Body of pancreas (tissue), 4 donors: ENCODE measurements around the gene KIR2DL4.

ENCODE experiments used
- POLR2A ChIP-seq, 3 donors: fragments of 450-650 bp; IDR thresholded peaks; one replicate each; pipeline ENCODE4 v1.6.1; 2016; ENCODE audit warnings: antibody characterized with exemption in 3 of 3, mild to moderate bottlenecking in 2 of 3
- TF ChIP-seq, protein P1 (sequence below), 7 experiments: fragments of 450-650 bp in 4 of 7; fragments of 200-600 bp in 3 of 7; sonication (generic) in 3 of 7; IDR thresholded peaks; one replicate each; pipeline ENCODE4 v1.5.1; 2016 to 2019; ENCODE audit warnings: antibody characterized with exemption in 7 of 7

DNA sequence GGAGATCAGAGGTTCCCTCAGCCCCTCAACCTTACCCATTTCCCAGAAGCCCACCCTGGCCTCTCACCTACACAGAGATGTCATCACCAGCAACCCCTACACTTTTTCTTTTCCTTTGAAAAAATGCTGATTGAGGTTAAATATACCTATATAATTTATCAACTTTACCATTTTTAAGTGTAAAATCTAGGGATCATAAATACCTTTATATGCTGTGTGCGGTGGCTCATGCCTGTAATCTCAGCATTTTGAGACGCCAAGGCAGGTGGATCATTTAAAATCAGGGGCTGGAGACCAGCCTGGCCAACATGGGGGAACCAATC lies 3.1 kb downstream of the KIR2DL4 start:
- no peak for TF ChIP-seq POLR2A (IDR thresholded peaks at IDR 0.05)
- TF ChIP-seq, protein P1, sequence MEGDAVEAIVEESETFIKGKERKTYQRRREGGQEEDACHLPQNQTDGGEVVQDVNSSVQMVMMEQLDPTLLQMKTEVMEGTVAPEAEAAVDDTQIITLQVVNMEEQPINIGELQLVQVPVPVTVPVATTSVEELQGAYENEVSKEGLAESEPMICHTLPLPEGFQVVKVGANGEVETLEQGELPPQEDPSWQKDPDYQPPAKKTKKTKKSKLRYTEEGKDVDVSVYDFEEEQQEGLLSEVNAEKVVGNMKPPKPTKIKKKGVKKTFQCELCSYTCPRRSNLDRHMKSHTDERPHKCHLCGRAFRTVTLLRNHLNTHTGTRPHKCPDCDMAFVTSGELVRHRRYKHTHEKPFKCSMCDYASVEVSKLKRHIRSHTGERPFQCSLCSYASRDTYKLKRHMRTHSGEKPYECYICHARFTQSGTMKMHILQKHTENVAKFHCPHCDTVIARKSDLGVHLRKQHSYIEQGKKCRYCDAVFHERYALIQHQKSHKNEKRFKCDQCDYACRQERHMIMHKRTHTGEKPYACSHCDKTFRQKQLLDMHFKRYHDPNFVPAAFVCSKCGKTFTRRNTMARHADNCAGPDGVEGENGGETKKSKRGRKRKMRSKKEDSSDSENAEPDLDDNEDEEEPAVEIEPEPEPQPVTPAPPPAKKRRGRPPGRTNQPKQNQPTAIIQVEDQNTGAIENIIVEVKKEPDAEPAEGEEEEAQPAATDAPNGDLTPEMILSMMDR (IDR thresholded peaks at IDR 0.05): no peak
